Tibial nerve (tissue), 4 donors: ENCODE measurements around the gene APP.

Source experiments
- EP300 ChIP-seq, 2 donors: sonication (generic); formaldehyde crosslinking; IDR thresholded peaks; one replicate each; pipeline ENCODE4 v1.6.1; 2017; ENCODE audit warnings: antibody characterized with exemption in 2 of 2, mild to moderate bottlenecking in 1 of 2
- POLR2A ChIP-seq, 2 donors: fragments of 450-650 bp; IDR thresholded peaks; one replicate each; pipeline ENCODE4 v1.6.1; 2017; ENCODE audit warnings: antibody characterized with exemption in 2 of 2, mild to moderate bottlenecking in 2 of 2, moderate library complexity in 2 of 2
- TF ChIP-seq, protein P1 (sequence below), 5 experiments: fragments of 200-600 bp in 3 of 5; fragments of 450-650 bp in 2 of 5; sonication (generic) in 3 of 5; IDR thresholded peaks; one replicate each; pipeline ENCODE4 v1.5.1; 2016 to 2019; ENCODE audit warnings: antibody characterized with exemption in 5 of 5, mild to moderate bottlenecking in 3 of 5, moderate library complexity in 2 of 5

DNA sequence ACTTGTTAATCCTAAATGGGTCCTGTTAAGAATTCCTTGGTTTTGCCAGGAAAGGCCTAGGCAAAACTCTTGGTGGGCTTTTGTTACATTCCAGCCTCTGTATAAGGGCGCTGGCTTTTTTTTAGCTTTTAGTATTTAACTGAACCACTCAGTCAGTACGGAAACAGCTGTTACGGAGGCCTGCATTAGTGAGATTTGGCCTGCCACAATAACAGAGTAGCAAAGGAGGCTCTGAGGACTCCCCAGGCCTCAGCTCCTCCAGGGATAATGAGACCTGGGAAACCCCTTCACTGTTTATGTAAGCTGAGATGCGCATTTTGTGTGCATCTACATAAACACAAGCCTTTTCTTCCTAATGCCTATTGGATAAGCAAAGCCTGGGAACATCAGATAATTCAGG is 210.2 kb downstream of the APP start:
- TF ChIP-seq, protein P1, sequence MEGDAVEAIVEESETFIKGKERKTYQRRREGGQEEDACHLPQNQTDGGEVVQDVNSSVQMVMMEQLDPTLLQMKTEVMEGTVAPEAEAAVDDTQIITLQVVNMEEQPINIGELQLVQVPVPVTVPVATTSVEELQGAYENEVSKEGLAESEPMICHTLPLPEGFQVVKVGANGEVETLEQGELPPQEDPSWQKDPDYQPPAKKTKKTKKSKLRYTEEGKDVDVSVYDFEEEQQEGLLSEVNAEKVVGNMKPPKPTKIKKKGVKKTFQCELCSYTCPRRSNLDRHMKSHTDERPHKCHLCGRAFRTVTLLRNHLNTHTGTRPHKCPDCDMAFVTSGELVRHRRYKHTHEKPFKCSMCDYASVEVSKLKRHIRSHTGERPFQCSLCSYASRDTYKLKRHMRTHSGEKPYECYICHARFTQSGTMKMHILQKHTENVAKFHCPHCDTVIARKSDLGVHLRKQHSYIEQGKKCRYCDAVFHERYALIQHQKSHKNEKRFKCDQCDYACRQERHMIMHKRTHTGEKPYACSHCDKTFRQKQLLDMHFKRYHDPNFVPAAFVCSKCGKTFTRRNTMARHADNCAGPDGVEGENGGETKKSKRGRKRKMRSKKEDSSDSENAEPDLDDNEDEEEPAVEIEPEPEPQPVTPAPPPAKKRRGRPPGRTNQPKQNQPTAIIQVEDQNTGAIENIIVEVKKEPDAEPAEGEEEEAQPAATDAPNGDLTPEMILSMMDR (IDR thresholded peaks at IDR 0.05) = no peak
- TF ChIP-seq EP300 (IDR thresholded peaks at IDR 0.05) (no peak), POLR2A (IDR thresholded peaks at IDR 0.05) (no peak)
